Neural progenitor cell (in vitro differentiated cells): ENCODE data around the gene HOXC4. TPM values are rescaled to one million over a fixed set of nuclear protein-coding genes. Genes with fewer than 3 reads are reported as not detected.
A peak's percentile ranks its signal among the peaks of the same experiment; 100 is the strongest.

Experiments
- DNase-seq: peaks from one replicate; pipeline ENCODE4 v3.0.0-alpha.2; 2016; ENCODE audit warnings: low spot score
- H2AFZ ChIP-seq: fragments of 200-600 bp; sonication (generic); replicated peaks from 2 replicates; pipeline ENCODE4 v1.6.1; 2016; ENCODE audit warnings: antibody characterized with exemption
- H3F3A ChIP-seq: fragments of 200-600 bp; sonication (generic); 2 replicates; pipeline ENCODE4 v1.6.1; 2016; ENCODE audit warnings: antibody characterized with exemption, low read depth
- H3K27ac ChIP-seq: fragments of 200-600 bp; sonication (generic); 2 replicates; pipeline ENCODE4 v1.5.1; 2016; ENCODE audit warnings: mild to moderate bottlenecking
- H3K27me3 ChIP-seq: fragments of 200-600 bp; sonication (generic); 2 replicates; pipeline ENCODE4 v1.6.1; 2016; ENCODE audit warnings: mild to moderate bottlenecking, moderate library complexity
- H3K36me3 ChIP-seq: fragments of 200-600 bp; sonication (generic); 2 replicates; pipeline ENCODE4 v1.5.1; 2016
- H3K4me1 ChIP-seq: fragments of 200-600 bp; sonication (generic); 2 replicates; pipeline ENCODE4 v1.6.1; 2016; ENCODE audit warnings: mixed run types
- H3K4me2 ChIP-seq: fragments of 200-600 bp; sonication (generic); 2 replicates; pipeline ENCODE4 v1.6.1; 2016
- H3K4me3 ChIP-seq: fragments of 200-600 bp; sonication (generic); 2 replicates; pipeline ENCODE4 v1.5.1; 2016
- H3K79me2 ChIP-seq: fragments of 200-600 bp; sonication (generic); 2 replicates; pipeline ENCODE4 v1.6.1; 2016; ENCODE audit warnings: low read depth
- H3K9ac ChIP-seq: fragments of 200-600 bp; sonication (generic); 2 replicates; pipeline ENCODE4 v1.6.1; 2016
- H3K9me3 ChIP-seq: fragments of 200-600 bp; sonication (generic); 2 replicates; pipeline ENCODE4 v1.5.1; 2016; ENCODE audit warnings: low read depth
- H4K20me1 ChIP-seq: fragments of 200-600 bp; sonication (generic); 2 replicates; pipeline ENCODE4 v1.6.1; 2016; ENCODE audit warnings: low read depth
- H3K27ac Mint-ChIP-seq: 3 replicates; pipeline ENCODE4 v1.8.0; 2021; ENCODE audit warnings: mixed read lengths
- H3K27me3 Mint-ChIP-seq: 2 replicates; pipeline ENCODE4 v1.8.0; 2022; ENCODE audit warnings: low read depth, mild to moderate bottlenecking, inconsistent platforms, moderate library complexity, mixed read lengths; ENCODE audit not compliant: insufficient read depth
- H3K36me3 Mint-ChIP-seq: 3 replicates; pipeline ENCODE4 v1.8.0; 2021; ENCODE audit warnings: mixed read lengths
- H3K4me1 Mint-ChIP-seq: 3 replicates; pipeline ENCODE4 v1.8.0; 2021; ENCODE audit warnings: mixed read lengths
- H3K4me3 Mint-ChIP-seq: 3 replicates; pipeline ENCODE4 v1.8.0; 2021; ENCODE audit warnings: mild to moderate bottlenecking, moderate library complexity, mixed read lengths
- H3K9me3 Mint-ChIP-seq: 3 replicates; pipeline ENCODE4 v1.8.0; 2020; ENCODE audit warnings: mixed read lengths
- CTCF ChIP-seq: fragments of 200-600 bp; sonication (generic); IDR thresholded peaks from 2 replicates; pipeline ENCODE4 v1.5.1; 2017; ENCODE audit warnings: antibody characterized with exemption, mild to moderate bottlenecking
- EZH2 ChIP-seq: fragments of 200-600 bp; sonication (generic); IDR thresholded peaks from 2 replicates; pipeline ENCODE4 v1.6.1; 2017; ENCODE audit warnings: antibody characterized with exemption, mild to moderate bottlenecking, moderate library complexity
- EZH2phosphoT487 ChIP-seq: fragments of 200-600 bp; sonication (generic); IDR thresholded peaks from 2 replicates; pipeline ENCODE4 v1.6.1; 2017; ENCODE audit warnings: antibody characterized with exemption
- total RNA-seq: library from RNA; depleted of rRNA; stranded (reverse); fragments of >200 nt; gene quantifications from 2 replicates; pipeline ENCODE4 v1.2.3, GENCODE V29; 2015; ENCODE audit warnings: low replicate concordance

Gene HOXC4
- total RNA-seq, 1 donor from 2014 or later, result not detected

DNA sequence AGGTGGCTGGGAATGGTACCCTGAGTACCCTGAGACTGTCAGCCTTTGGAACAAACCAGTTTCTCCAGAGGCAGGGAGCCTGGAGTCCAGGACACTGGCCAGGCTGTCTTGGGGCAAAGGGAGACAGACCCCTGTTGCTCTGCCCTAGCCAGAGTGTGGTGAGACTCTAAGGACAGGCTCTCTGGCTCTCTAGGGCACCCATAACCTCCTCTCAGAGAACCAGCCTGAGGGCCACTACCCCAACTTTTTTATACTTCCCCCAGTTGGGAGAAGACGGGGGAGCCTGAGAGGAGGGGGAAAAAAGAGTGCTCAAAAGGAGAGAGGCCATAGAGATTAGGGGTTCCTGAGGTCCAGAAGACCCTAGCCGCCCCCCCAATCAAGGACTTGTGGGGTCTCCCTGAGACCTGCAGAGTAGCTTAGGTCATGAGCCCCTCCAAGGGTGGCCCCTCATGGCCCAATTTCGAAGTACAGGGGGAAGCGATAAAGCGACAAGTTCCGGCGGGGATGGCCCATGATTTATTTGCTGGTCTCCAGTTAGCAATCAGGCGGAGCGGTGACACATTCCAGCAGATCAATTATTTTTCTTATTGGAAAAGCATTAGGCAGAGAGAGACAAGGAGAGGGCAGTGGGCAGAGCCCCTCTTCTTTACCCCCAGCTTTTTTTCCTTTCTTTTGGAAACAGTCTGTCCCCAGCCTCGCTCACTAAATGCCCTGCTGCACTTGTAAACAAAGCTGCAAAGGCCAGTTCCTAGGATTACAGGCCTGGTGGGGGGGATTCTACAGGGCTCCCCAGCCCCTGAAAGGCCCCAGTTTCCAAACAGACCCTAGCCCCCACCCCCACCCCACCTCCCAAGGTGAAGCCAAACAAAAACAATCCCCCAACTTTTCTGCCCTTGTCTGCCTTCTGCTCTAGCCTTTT, 43.3 kb upstream of the HOXC4 start:
- H3K4me1 Mint-ChIP-seq, result peaks cover 4% of the 10 kb centered on the region
- no peak overlapping the region for H3K4me3 Mint-ChIP-seq
- no peak overlapping the region for H3K27ac Mint-ChIP-seq
- Histone ChIP-seq H3K27ac (no peak overlapping the region), H3K9ac (no peak overlapping the region), H3K27me3 (peaks cover 100% of the 10 kb centered on the region), H3K4me3 (no peak overlapping the region), H3K36me3 (no peaks in the 10 kb centered on the region), H3K79me2 (no peaks in the 10 kb centered on the region), H3K4me1 (no peaks in the 10 kb centered on the region), H3K4me2 (no peak overlapping the region), H3K9me3 (no peaks in the 10 kb centered on the region), H4K20me1 (peaks cover 82% of the 10 kb centered on the region), H3F3A (peaks cover 3% of the 10 kb centered on the region), H2AFZ (no peak overlapping the region)
- H3K27me3 Mint-ChIP-seq, result peaks cover 92% of the 10 kb centered on the region
- no peak for DNase-seq
- H3K9me3 Mint-ChIP-seq, result peaks cover 8% of the 10 kb centered on the region
- TF ChIP-seq EZH2 (no peak), EZH2phosphoT487 (peak; percentile 9), CTCF (no peak)
- no peaks in the 10 kb centered on the region for H3K36me3 Mint-ChIP-seq

DNA sequence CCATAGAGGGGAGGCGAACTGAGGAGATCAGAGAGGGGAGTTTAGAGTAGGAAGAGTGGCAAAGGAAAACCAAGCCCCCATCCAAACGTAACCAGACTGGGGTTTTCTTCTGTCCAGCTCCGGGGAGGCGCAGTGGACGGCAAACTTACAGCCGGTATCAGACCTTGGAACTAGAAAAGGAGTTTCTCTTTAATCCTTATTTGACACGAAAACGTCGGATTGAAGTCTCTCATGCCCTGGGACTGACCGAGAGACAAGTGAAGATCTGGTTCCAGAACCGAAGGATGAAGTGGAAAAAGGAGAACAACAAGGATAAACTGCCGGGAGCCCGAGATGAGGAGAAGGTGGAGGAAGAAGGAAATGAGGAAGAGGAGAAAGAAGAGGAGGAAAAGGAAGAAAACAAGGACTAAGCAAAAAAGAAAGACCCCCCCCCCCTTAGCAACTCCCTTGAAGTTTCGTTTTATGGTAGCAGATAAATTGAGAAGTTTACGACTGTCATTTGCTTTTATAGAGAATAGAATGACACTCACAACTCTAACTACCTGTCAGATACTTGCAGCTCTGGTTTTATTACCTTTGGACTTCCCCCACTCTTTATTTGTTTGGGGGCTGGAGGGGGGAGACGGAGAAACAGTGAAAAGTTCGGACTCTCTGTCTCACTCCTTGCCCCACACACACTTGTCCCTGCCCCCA, 42.5 kb upstream of the HOXC4 start:
- TF ChIP-seq EZH2phosphoT487 (peak; percentile 1), CTCF (no peak), EZH2 (peak; percentile 70)
- Histone ChIP-seq H3K4me2 (no peak overlapping the region), H3K4me1 (no peaks in the 10 kb centered on the region), H3K27me3 (peaks cover 100% of the 10 kb centered on the region), H4K20me1 (peaks cover 85% of the 10 kb centered on the region), H3K36me3 (no peaks in the 10 kb centered on the region), H3K27ac (no peak overlapping the region), H3F3A (peaks cover 3% of the 10 kb centered on the region), H3K79me2 (no peaks in the 10 kb centered on the region), H2AFZ (no peak overlapping the region), H3K4me3 (no peak overlapping the region), H3K9ac (no peak overlapping the region), H3K9me3 (no peaks in the 10 kb centered on the region)
- no peak overlapping the region for H3K4me3 Mint-ChIP-seq
- no peaks in the 10 kb centered on the region for H3K36me3 Mint-ChIP-seq
- H3K9me3 Mint-ChIP-seq, result peaks cover 8% of the 10 kb centered on the region
- H3K4me1 Mint-ChIP-seq, result peaks cover 3% of the 10 kb centered on the region
- H3K27me3 Mint-ChIP-seq, result peaks cover 92% of the 10 kb centered on the region
- DNase-seq, result no peak
- no peak overlapping the region for H3K27ac Mint-ChIP-seq

DNA sequence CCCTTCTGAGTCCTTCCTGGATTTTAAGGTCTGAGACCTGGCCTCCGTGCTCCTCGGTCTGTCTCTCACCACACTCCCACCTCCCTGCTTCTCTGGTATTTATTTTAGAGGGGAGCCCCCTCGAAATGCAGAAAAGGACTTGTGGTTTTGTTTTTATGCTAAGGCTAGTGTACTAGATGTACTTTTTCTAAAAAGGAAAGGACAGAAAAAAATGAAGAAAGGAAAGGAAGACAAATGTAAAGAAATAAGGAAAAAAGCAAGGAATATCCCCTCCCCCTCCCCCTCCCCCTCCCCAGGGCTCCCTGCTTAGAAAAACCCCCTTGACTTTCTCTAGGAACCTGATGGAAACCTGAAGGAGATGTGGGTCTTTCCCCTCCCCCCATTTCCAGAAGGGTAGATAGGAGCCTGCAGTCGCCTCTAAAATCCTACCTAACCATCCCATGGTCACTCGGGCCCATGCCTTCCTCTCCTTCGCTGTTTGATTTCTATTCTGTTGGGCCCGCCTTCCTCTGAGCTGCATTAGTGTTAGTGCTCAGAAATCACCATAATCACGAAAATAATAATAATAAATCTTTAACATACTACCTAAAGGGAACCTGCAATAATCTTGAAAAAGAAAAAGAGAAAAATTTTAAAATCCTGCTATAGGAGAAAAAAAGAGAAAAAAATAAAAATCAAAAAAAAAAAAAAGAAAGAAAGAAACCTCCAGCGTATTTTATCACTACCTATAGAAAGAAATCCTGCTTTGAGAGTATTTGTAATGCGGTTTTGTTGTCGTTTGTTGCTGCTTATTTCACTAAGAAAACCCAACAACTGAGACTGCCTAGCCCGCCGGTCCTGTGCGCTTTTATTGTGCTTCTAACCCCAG, 41.7 kb upstream of the HOXC4 start:
- no peak overlapping the region for H3K4me3 Mint-ChIP-seq

More for the DNA sequence above, 41.7 kb upstream of the HOXC4 start:
- no peak for DNase-seq
- Mint-ChIP-seq H3K27ac (no peak overlapping the region), H3K27me3 (peaks cover 94% of the 10 kb centered on the region), H3K4me1 (no peaks in the 10 kb centered on the region), H3K9me3 (peaks cover 8% of the 10 kb centered on the region), H3K36me3 (no peaks in the 10 kb centered on the region)
- H3K36me3 ChIP-seq, result no peaks in the 10 kb centered on the region
- H3F3A ChIP-seq, result peaks cover 3% of the 10 kb centered on the region
- no peak overlapping the region for H3K4me3 ChIP-seq
- no peak overlapping the region for H3K27ac ChIP-seq
- peak; percentile 55 for TF ChIP-seq EZH2phosphoT487
- TF ChIP-seq CTCF, result no peak
- no peaks in the 10 kb centered on the region for H3K9me3 ChIP-seq
- no peaks in the 10 kb centered on the region for H3K4me1 ChIP-seq
- H3K9ac ChIP-seq, result no peak overlapping the region
- H3K27me3 ChIP-seq, result peaks cover 100% of the 10 kb centered on the region
- no peaks in the 10 kb centered on the region for H3K79me2 ChIP-seq
- H2AFZ ChIP-seq, result no peak overlapping the region
- peaks cover 81% of the 10 kb centered on the region for H4K20me1 ChIP-seq
- H3K4me2 ChIP-seq, result no peak overlapping the region
